NB4 (cell line): ENCODE data around the gene OR6J1.
"Not testable (repeated sequence)": the region's sequence is repeated elsewhere in the genome, so short reads cannot be mapped to it uniquely, and the experiment has no call there.

Source experiments
- DNase-seq: peaks from one replicate; pipeline ENCODE4 v3.0.0; 2010; ENCODE audit warnings: low read depth
- H3K4me3 ChIP-seq: one replicate; pipeline ENCODE4 v1.5.1; 2011; ENCODE audit warnings: mild to moderate bottlenecking, low read depth, low read length, moderate library complexity
- CTCF ChIP-seq: IDR thresholded peaks from one replicate; pipeline ENCODE4 v1.5.1; 2012; ENCODE audit warnings: low read depth, low read length
- MYC ChIP-seq: IDR thresholded peaks from 2 replicates; pipeline ENCODE4 v1.6.1; 2011; ENCODE audit warnings: low read depth, low read length
- POLR2A ChIP-seq: IDR thresholded peaks from 2 replicates; pipeline ENCODE4 v1.6.1; 2011; ENCODE audit warnings: mild to moderate bottlenecking; ENCODE audit not compliant: insufficient read length; ENCODE audit errors: extremely low read depth
- TF ChIP-seq, protein P1 (sequence below): IDR thresholded peaks from 2 replicates; pipeline ENCODE4 v1.6.1; 2011; ENCODE audit warnings: low read depth, low read length

OR6J1 gene

GRCh38 chr14:22589096-22589839 lies 54.9 kb downstream of the OR6J1 start, which contains the start of gene DAD1:
Gene DAD1, minus strand, starts transcription at chr14:22589224. Its CDS starts 67 bp downstream, at chr14:22589157.
- DNase-seq: peak; percentile 99
- H3K4me3 ChIP-seq: peak within 1 kb of the TSS; percentile 85
- TF ChIP-seq, protein P1, sequence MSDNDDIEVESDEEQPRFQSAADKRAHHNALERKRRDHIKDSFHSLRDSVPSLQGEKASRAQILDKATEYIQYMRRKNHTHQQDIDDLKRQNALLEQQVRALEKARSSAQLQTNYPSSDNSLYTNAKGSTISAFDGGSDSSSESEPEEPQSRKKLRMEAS: 0 out of 2 replicates have a peak, but pooled peaks have one; percentile 51
- TF ChIP-seq POLR2A (peak; percentile 91), MYC (no peak), CTCF (no peak)

- DNase-seq: peak; percentile 11
- no peak for TF ChIP-seq POLR2A
- H3K4me3 ChIP-seq: peak overlapping the region; percentile 85
Observed at GRCh38 chr14:22588526-22589095, 55.5 kb downstream of the OR6J1 start.

DNA sequence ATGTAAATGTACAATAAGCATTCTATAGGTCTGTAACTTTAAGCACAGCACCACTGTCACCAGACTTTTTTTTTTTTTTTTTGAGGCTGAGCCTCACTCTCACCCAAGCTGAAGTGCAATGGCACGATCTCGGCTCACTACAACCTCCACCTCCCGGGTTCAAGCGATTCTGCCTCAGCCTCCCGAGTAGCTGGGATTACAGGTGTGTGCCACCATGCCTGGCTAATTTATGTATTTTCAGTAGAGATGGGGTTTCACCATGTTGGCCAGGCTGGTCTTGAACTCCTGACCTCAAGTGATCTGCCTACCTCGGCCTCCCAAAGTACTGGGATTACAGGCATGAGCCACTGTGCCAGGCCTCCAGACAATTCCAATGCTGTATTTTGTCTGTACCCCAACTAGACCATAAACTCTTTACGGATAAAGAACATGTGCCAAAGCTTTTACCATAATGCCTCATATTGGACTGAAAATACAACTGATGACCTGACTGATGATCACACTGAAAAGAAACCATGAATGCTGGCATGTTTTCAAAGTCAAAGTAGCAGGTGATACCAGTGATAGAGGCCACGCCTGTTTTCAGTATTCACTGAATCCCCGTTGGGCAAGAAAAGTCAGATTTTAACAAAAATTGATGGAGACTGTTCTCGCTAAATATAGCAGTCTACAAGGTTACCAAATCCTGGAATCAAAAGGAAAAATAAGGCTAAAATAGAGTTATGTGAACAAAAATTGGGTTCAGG lies 56.3 kb downstream of the OR6J1 start:
- DNase-seq: not testable (repeated sequence)
- H3K4me3 ChIP-seq: peak overlapping the region; percentile 85

- DNase-seq: no peak
- H3K4me3 ChIP-seq: peak overlapping the region; percentile 85
- TF ChIP-seq CTCF (no peak), POLR2A (no peak), MYC (no peak)
- TF ChIP-seq, protein P1: no peak
Observed at GRCh38 chr14:22587247-22587646, 56.9 kb downstream of the OR6J1 start.

GRCh38 chr14:22583994-22584393 lies 60.2 kb downstream of the OR6J1 start:
- no peak for TF ChIP-seq CTCF
- no peak overlapping the region for H3K4me3 ChIP-seq
- no peak for DNase-seq
